ENCODE data around the gene NMT1. TPM values are rescaled to one million over a fixed set of nuclear protein-coding genes. Genes with fewer than 3 reads are reported as not detected.
A peak's percentile ranks its signal among the peaks of the same experiment; 100 is the strongest.

Gene NMT1
- polyA plus RNA-seq, 1 of the 3 experiments (the other 2 are of a cell fraction), result 30.1 TPM

DNA sequence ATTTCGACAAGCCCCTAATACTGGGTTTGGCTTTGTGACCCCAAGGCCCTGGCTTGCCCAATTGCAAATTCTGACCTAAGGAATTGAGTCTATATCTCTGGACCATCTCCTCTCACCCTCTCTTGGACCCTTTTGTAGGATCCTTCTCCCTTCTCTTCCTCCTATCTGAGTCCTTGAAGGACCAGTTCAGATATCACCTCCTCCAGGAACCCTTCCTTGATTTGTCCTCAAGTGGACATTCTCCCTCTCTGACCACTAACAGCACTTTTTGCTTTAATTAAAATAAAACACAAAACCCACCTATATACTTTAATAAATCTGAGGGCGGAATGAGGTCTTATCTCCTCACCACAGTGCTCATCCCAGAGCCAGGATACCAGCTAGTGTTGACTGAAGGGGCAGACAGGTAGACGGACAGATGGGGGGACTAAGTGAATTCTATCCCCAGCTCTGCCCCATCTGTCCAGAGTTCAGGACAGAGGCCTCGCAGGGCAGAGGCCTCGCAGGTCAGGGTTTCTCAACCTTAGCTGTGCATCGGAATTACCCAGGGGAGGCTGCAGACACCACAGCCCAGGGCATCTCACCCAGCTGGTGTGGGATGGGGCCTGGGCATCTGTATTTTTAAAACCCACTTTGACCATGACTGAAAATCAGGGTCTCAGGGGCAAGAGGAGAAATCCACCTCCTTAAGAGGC, 62.1 kb downstream of the NMT1 start:
- peaks cover 67% of the 10 kb centered on the region for H3K79me2 ChIP-seq (ENCODE audit: insufficient read depth)
- H3K36me3 ChIP-seq (replicated peaks in 1 of 2; ENCODE audit: control insufficient read depth in 1 of 2, insufficient read depth in 2 of 2, low read length in 1 of 2), result peaks cover 4 to 7% of the 10 kb centered on the region in 2 experiments
- no peak overlapping the region for H2AFZ ChIP-seq (ENCODE audit: low read depth)
- no peaks in the 10 kb centered on the region for H4K20me1 ChIP-seq (ENCODE audit: insufficient read depth)
- no peak overlapping the region for H3K4me3 ChIP-seq (ENCODE audit: low read depth in 2 of 2, low read length in 1 of 2)
- H3F3A ChIP-seq (replicated peaks; ENCODE audit: insufficient read depth), result peaks cover 13% of the 10 kb centered on the region
- TF ChIP-seq, protein P1, sequence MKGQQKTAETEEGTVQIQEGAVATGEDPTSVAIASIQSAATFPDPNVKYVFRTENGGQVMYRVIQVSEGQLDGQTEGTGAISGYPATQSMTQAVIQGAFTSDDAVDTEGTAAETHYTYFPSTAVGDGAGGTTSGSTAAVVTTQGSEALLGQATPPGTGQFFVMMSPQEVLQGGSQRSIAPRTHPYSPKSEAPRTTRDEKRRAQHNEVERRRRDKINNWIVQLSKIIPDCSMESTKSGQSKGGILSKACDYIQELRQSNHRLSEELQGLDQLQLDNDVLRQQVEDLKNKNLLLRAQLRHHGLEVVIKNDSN (IDR thresholded peaks at IDR 0.05; ENCODE audit: borderline replicate concordance, low read depth), result no peak
- no peak for TF ChIP-seq RXRA (IDR thresholded peaks at IDR 0.05; ENCODE audit: borderline replicate concordance, low read depth)
- TF ChIP-seq GATA2 (CRISPR knock-in tag; IDR thresholded peaks at IDR 0.05), result no peak
- TF ChIP-seq MEF2A (IDR thresholded peaks at IDR 0.05; ENCODE audit: borderline replicate concordance, low read depth), result no peak
- no peak for TF ChIP-seq EZH2phosphoT487 (IDR thresholded peaks at IDR 0.05; ENCODE audit: borderline replicate concordance, low read depth)
- TF ChIP-seq, protein P2, sequence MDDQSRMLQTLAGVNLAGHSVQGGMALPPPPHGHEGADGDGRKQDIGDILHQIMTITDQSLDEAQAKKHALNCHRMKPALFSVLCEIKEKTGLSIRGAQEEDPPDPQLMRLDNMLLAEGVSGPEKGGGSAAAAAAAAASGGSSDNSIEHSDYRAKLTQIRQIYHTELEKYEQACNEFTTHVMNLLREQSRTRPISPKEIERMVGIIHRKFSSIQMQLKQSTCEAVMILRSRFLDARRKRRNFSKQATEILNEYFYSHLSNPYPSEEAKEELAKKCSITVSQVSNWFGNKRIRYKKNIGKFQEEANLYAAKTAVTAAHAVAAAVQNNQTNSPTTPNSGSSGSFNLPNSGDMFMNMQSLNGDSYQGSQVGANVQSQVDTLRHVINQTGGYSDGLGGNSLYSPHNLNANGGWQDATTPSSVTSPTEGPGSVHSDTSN (IDR thresholded peaks at IDR 0.05), result no peak
- TF ChIP-seq, protein P3, sequence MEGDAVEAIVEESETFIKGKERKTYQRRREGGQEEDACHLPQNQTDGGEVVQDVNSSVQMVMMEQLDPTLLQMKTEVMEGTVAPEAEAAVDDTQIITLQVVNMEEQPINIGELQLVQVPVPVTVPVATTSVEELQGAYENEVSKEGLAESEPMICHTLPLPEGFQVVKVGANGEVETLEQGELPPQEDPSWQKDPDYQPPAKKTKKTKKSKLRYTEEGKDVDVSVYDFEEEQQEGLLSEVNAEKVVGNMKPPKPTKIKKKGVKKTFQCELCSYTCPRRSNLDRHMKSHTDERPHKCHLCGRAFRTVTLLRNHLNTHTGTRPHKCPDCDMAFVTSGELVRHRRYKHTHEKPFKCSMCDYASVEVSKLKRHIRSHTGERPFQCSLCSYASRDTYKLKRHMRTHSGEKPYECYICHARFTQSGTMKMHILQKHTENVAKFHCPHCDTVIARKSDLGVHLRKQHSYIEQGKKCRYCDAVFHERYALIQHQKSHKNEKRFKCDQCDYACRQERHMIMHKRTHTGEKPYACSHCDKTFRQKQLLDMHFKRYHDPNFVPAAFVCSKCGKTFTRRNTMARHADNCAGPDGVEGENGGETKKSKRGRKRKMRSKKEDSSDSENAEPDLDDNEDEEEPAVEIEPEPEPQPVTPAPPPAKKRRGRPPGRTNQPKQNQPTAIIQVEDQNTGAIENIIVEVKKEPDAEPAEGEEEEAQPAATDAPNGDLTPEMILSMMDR (IDR thresholded peaks at IDR 0.05), result no peak
- TF ChIP-seq, protein P4, sequence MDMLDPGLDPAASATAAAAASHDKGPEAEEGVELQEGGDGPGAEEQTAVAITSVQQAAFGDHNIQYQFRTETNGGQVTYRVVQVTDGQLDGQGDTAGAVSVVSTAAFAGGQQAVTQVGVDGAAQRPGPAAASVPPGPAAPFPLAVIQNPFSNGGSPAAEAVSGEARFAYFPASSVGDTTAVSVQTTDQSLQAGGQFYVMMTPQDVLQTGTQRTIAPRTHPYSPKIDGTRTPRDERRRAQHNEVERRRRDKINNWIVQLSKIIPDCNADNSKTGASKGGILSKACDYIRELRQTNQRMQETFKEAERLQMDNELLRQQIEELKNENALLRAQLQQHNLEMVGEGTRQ (IDR thresholded peaks at IDR 0.05; ENCODE audit: borderline replicate concordance, low read depth, low read length), result no peak
- no peak for TF ChIP-seq TCF12 (IDR thresholded peaks at IDR 0.05)
- TF ChIP-seq FOXM1 (IDR thresholded peaks at IDR 0.05; ENCODE audit: low read depth), result no peak
- TF ChIP-seq ELF1 (IDR thresholded peaks at IDR 0.05), result no peak
- TF ChIP-seq, protein P5, sequence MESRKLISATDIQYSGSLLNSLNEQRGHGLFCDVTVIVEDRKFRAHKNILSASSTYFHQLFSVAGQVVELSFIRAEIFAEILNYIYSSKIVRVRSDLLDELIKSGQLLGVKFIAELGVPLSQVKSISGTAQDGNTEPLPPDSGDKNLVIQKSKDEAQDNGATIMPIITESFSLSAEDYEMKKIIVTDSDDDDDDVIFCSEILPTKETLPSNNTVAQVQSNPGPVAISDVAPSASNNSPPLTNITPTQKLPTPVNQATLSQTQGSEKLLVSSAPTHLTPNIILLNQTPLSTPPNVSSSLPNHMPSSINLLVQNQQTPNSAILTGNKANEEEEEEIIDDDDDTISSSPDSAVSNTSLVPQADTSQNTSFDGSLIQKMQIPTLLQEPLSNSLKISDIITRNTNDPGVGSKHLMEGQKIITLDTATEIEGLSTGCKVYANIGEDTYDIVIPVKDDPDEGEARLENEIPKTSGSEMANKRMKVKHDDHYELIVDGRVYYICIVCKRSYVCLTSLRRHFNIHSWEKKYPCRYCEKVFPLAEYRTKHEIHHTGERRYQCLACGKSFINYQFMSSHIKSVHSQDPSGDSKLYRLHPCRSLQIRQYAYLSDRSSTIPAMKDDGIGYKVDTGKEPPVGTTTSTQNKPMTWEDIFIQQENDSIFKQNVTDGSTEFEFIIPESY (IDR thresholded peaks at IDR 0.05; ENCODE audit: borderline replicate concordance, low read depth), result no peak
- no peak for TF ChIP-seq TAF1 (IDR thresholded peaks at IDR 0.05; ENCODE audit: borderline replicate concordance, low read depth, low read length)
- no peak for TF ChIP-seq RFX5 (IDR thresholded peaks at IDR 0.05; ENCODE audit: low read length)
- no peak for TF ChIP-seq POLR2AphosphoS5 (IDR thresholded peaks at IDR 0.05; ENCODE audit: low read depth, low read length)
- TF ChIP-seq CHD2 (IDR thresholded peaks at IDR 0.05; ENCODE audit: low read length, partially characterized antibody), result no peak
- H3K9me2 ChIP-seq, result no peaks in the 10 kb centered on the region
- ChIA-PET CTCF (interaction anchor here (1.0 to 3.7 kb wide), 4 partner anchors 9 to 74 kb away, joined by 3 to 21 read pairs (median 12); partner anchors contain the start of genes ACBD4 and PLCD3), POLR2A (interaction anchor here (0.7 kb wide), 1 partner anchor 25 kb away, joined by 3 read pairs; the partner anchor contains the start of gene HEXIM1)
- WGBS (ENCODE audit: low lambda C conversion rate), result 83% methylated on average over 4 of the region's 6 CpGs
- H3K9me3 ChIP-seq, result no peaks in the 10 kb centered on the region
- H3K27ac ChIP-seq (ENCODE audit: low read depth in 2 of 2, low read length in 1 of 2), result peak overlapping the region in 1 of 2 experiments; percentile 93; a peak in 2 of 4 replicates
- H3K4me2 ChIP-seq, result peak overlapping the region; percentile 76
- no peak for DNase-seq
- peak overlapping the region; percentile 68; the same call in 1 of the 2 replicates for H3K9ac ChIP-seq
- H3K4me1 ChIP-seq (ENCODE audit: control insufficient read depth in 1 of 2, insufficient read depth in 2 of 2, low read depth in 1 of 2, low read length in 1 of 2), result peaks cover 33 to 35% of the 10 kb centered on the region in 2 experiments; a peak in 3 of 4 replicates
- H3K27me3 ChIP-seq (ENCODE audit: insufficient read depth), result no peaks in the 10 kb centered on the region

All from SK-N-SH (cell line).